Stomach (tissue), 9 donors: Measurements from ENCODE around the gene ASCC3. TPM values are rescaled to one million over a fixed set of nuclear protein-coding genes. Genes with fewer than 3 reads are reported as not detected.

Experiments
- DNase-seq, 2 donors: peaks; one replicate each; pipeline versions ENCODE4 v3.0.0 to v3.0.0-alpha.2; 2013 to 2019
- H3K27ac ChIP-seq, 5 donors: fragments of 200-600 bp in 4 of 5; sonication (generic) in 4 of 5; one replicate each; pipeline ENCODE4 v1.5.1; 2013 to 2019; ENCODE audit warnings: mild to moderate bottlenecking in 1 of 5, moderate library complexity in 1 of 5
- H3K27me3 ChIP-seq, 3 donors: fragments of 200-600 bp; sonication (generic); one replicate each; pipeline ENCODE4 v1.5.1; 2017 to 2019; ENCODE audit warnings: mixed run types in 1 of 3
- H3K36me3 ChIP-seq, 4 donors: fragments of 200-600 bp; sonication (generic); 1 replicate in 3 of 4; 2 replicates in 1 of 4; pipeline ENCODE4 v1.5.1; 2016 to 2019
- H3K4me1 ChIP-seq, 4 donors: fragments of 200-600 bp; sonication (generic); one replicate each; pipeline ENCODE4 v1.5.1; 2016 to 2019
- H3K4me3 ChIP-seq, 4 donors: fragments of 200-600 bp; sonication (generic) in 3 of 4; one replicate each; pipeline ENCODE4 v1.5.1; 2016 to 2019; ENCODE audit warnings: mild to moderate bottlenecking in 1 of 4
- H3K9me3 ChIP-seq, 4 donors: fragments of 200-600 bp; sonication (generic); one replicate each; pipeline ENCODE4 v1.5.1; 2016 to 2019
- EP300 ChIP-seq: sonication (generic); formaldehyde crosslinking; IDR thresholded peaks from one replicate; pipeline ENCODE4 v1.6.1; 2017; ENCODE audit warnings: antibody characterized with exemption
- POLR2A ChIP-seq, 4 donors: fragments of 450-650 bp; IDR thresholded peaks; one replicate each; pipeline ENCODE4 v1.6.1; 2016; ENCODE audit warnings: antibody characterized with exemption in 4 of 4, control low read depth in 2 of 4, mild to moderate bottlenecking in 1 of 4, moderate library complexity in 1 of 4
- POLR2AphosphoS5 ChIP-seq, 3 donors: sonication (generic); formaldehyde crosslinking; IDR thresholded peaks; one replicate each; pipeline ENCODE4 v1.6.1; 2016; ENCODE audit warnings: antibody characterized with exemption in 3 of 3
- WGBS, 5 donors: extraction: QIAGEN DNeasy Blood & Tissue Kit in 3 of 5; methylation state at CpG; one replicate each; pipeline versions ENCODE4 v1.1.5 to v1.1.7; 2013 to 2018; 5-methylcytosine and 5-hydroxymethylcytosine counted together
- intact Hi-C: fragments of 100-400 bp; cut with DNase I; formaldehyde crosslinking; loops from one replicate; pipeline ENCODE4 v1.15.1; 2023; ENCODE audit warnings: low total_unique reads
- polyA plus RNA-seq, 3 donors: library from polyadenylated mRNA; stranded (reverse); fragments of 200-250 nt; gene quantifications; one replicate each; pipeline ENCODE4 v1.2.3, GENCODE V29; 2013
- total RNA-seq, 5 donors: library from RNA; depleted of rRNA; stranded (reverse); fragments of >200 nt; gene quantifications; one replicate each; pipeline versions ENCODE4 v1.1.0 to v1.2.3, GENCODE V29; 2014 to 2016
- TF ChIP-seq, protein P1 (sequence below), 7 experiments: fragments of 450-650 bp in 4 of 7; fragments of 200-600 bp in 3 of 7; sonication (generic) in 3 of 7; IDR thresholded peaks; one replicate each; pipeline ENCODE4 v1.5.1; 2016 to 2019; ENCODE audit warnings: antibody characterized with exemption in 7 of 7, control low read depth in 2 of 7, mild to moderate bottlenecking in 1 of 7
- donor health status: healthy with polysubstance abuse.
- donor health status: Bipolar disorder and iron deficiency.
- donor health status: healthy.

The ASCC3 gene
- total and polyA plus RNA-seq, 8 donors, result 6.3 to 49.2 (median 19.1) TPM

GRCh38 chr6:100573166-100573565 is 308.0 kb downstream of the ASCC3 start:
- intact Hi-C loops, result no loop called here
- H3K27ac ChIP-seq, result no peak overlapping the region

GRCh38 chr6:100568255-100568654 is 312.9 kb downstream of the ASCC3 start:
- Histone ChIP-seq H3K27ac (no peak overlapping the region), H3K36me3 (peaks cover 0 to 22% (median 10%) of the 10 kb centered on the region in 4 donors), H3K9me3 (peaks cover 0 to 5% (median 0%) of the 10 kb centered on the region in 4 donors), H3K27me3 (no peaks in the 10 kb centered on the region), H3K4me3 (no peak overlapping the region), H3K4me1 (no peaks in the 10 kb centered on the region)
- TF ChIP-seq EP300 (no peak), POLR2A (IDR thresholded peaks at IDR 0.05) (no peak), POLR2AphosphoS5 (IDR thresholded peaks at IDR 0.05) (no peak)
- TF ChIP-seq, protein P1, sequence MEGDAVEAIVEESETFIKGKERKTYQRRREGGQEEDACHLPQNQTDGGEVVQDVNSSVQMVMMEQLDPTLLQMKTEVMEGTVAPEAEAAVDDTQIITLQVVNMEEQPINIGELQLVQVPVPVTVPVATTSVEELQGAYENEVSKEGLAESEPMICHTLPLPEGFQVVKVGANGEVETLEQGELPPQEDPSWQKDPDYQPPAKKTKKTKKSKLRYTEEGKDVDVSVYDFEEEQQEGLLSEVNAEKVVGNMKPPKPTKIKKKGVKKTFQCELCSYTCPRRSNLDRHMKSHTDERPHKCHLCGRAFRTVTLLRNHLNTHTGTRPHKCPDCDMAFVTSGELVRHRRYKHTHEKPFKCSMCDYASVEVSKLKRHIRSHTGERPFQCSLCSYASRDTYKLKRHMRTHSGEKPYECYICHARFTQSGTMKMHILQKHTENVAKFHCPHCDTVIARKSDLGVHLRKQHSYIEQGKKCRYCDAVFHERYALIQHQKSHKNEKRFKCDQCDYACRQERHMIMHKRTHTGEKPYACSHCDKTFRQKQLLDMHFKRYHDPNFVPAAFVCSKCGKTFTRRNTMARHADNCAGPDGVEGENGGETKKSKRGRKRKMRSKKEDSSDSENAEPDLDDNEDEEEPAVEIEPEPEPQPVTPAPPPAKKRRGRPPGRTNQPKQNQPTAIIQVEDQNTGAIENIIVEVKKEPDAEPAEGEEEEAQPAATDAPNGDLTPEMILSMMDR (IDR thresholded peaks at IDR 0.05), result no peak
- intact Hi-C loops, result no loop called here
- 95 to 98% (median 96%) methylated on average over 5 of the region's 5 CpGs for whole genome bisulfite sequencing, 5 donors
- no peak for DNase-seq

More at GRCh38 chr6:100573166-100573565, 308.0 kb downstream of the ASCC3 start:
- Histone ChIP-seq H3K4me1 (no peaks in the 10 kb centered on the region), H3K9me3 (peaks cover 0 to 5% (median 0%) of the 10 kb centered on the region in 4 donors), H3K27me3 (no peaks in the 10 kb centered on the region), H3K4me3 (no peak overlapping the region), H3K36me3 (peaks cover 0 to 22% (median 10%) of the 10 kb centered on the region in 4 donors)
- TF ChIP-seq, protein P1 (IDR thresholded peaks at IDR 0.05), result peak in 1 of 7 experiments; percentile 14
- TF ChIP-seq POLR2A (IDR thresholded peaks at IDR 0.05), result no peak
- peak in 1 of 2 donors; percentile 10 for DNase-seq

- no peak for DNase-seq
- Histone ChIP-seq H3K9me3 (peaks cover 0 to 5% (median 0%) of the 10 kb centered on the region in 4 donors), H3K27me3 (no peaks in the 10 kb centered on the region), H3K4me1 (no peaks in the 10 kb centered on the region), H3K4me3 (no peak overlapping the region), H3K36me3 (peaks cover 0 to 14% (median 4%) of the 10 kb centered on the region in 4 donors), H3K27ac (no peak overlapping the region)
- TF ChIP-seq EP300 (no peak), POLR2AphosphoS5 (IDR thresholded peaks at IDR 0.05) (no peak), POLR2A (IDR thresholded peaks at IDR 0.05) (no peak)
- TF ChIP-seq, protein P1 (IDR thresholded peaks at IDR 0.05), result no peak
- intact Hi-C loops, result no loop called here
Measured at GRCh38 chr6:100566563-100566962, 314.6 kb downstream of the ASCC3 start.

- Histone ChIP-seq H3K9me3 (peaks cover 0 to 5% (median 0%) of the 10 kb centered on the region in 4 donors), H3K4me1 (no peaks in the 10 kb centered on the region), H3K4me3 (no peak overlapping the region), H3K36me3 (peaks cover 0 to 5% (median 2%) of the 10 kb centered on the region in 4 donors), H3K27ac (no peak overlapping the region), H3K27me3 (no peaks in the 10 kb centered on the region)
- DNase-seq, result no peak
- 80 to 90% (median 87%) methylated on average over 4 of the region's 4 CpGs for WGBS, 5 donors
- no peak for TF ChIP-seq POLR2A (IDR thresholded peaks at IDR 0.05)
- no peak for TF ChIP-seq EP300
- TF ChIP-seq, protein P1 (IDR thresholded peaks at IDR 0.05), result no peak
- no peak for TF ChIP-seq POLR2AphosphoS5 (IDR thresholded peaks at IDR 0.05)
- intact Hi-C loops, result no loop called here
Measured at GRCh38 chr6:100565439-100566104, 315.6 kb downstream of the ASCC3 start.
